ENCODE results near the gene ATP6V1A. TPM values are rescaled to one million over a fixed set of nuclear protein-coding genes. Genes with fewer than 3 reads are reported as not detected.

Gene ATP6V1A
- total and polyA plus RNA-seq, 4 donors: 23.1 to 99.6 (median 50.4) TPM

DNA sequence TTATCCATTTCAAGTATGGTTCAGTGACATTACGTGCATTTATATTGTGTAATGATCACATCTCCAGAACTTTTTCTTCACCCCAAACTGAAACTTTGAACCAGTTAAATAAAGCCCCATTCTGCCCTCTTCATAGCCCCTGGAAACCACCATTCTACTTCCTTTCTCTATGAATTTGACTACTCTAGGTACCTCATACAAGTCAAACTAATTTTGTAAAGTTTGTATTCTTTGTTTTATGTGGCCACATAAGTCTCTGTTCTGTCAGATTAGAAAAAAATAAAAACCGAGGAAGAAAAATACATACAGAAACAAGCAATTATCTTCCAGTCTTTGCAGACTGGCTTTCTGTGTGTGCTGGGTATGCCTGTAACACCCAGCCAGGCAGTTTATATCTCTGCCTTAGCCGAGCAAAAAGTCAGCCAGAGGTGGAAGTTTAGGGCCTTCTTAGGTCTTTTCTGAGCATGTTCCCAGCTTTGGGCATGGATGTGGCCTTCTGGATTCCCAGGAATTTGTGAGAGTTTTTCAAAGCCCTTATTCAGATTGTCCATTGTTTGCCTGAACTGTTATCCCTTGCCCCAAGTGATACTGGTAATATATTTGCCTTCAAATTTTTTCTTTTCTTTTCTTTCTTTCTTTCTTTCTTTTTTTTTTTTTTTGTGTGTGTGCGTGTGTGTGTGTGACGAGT lies 85.8 kb downstream of the ATP6V1A start:
- Histone ChIP-seq H3K36me3 (ENCODE audit: control insufficient read depth in 4 of 4, insufficient read depth in 4 of 4, low read length in 4 of 4) (no peaks in the 10 kb centered on the region), H3K9me3 (ENCODE audit: control insufficient read depth in 4 of 4, insufficient read depth in 3 of 4, low read length in 3 of 4) (no peaks in the 10 kb centered on the region), H3K27me3 (ENCODE audit: control insufficient read depth in 3 of 3, insufficient read depth in 3 of 3, low read length in 2 of 3) (no peaks in the 10 kb centered on the region), H3K27ac (ENCODE audit: low read depth in 1 of 2, low read length in 1 of 2) (no peak overlapping the region), H3K9ac (ENCODE audit: insufficient read depth in 1 of 2, low read length in 2 of 2) (no peak overlapping the region), H3K4me1 (ENCODE audit: control insufficient read depth in 5 of 5, insufficient read depth in 5 of 5, low read length in 5 of 5) (no peaks in the 10 kb centered on the region), H3K4me3 (no peak overlapping the region)
- DNase-seq (no peak), ATAC-seq (ENCODE audit: insufficient read depth, low FRiP score) (no peak)
- WGBS, 2 donors: 88 to 89% methylated on average over 5 of the region's 5 CpGs
- TF ChIP-seq, protein P1, sequence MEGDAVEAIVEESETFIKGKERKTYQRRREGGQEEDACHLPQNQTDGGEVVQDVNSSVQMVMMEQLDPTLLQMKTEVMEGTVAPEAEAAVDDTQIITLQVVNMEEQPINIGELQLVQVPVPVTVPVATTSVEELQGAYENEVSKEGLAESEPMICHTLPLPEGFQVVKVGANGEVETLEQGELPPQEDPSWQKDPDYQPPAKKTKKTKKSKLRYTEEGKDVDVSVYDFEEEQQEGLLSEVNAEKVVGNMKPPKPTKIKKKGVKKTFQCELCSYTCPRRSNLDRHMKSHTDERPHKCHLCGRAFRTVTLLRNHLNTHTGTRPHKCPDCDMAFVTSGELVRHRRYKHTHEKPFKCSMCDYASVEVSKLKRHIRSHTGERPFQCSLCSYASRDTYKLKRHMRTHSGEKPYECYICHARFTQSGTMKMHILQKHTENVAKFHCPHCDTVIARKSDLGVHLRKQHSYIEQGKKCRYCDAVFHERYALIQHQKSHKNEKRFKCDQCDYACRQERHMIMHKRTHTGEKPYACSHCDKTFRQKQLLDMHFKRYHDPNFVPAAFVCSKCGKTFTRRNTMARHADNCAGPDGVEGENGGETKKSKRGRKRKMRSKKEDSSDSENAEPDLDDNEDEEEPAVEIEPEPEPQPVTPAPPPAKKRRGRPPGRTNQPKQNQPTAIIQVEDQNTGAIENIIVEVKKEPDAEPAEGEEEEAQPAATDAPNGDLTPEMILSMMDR (IDR thresholded peaks at IDR 0.05; ENCODE audit: control extremely low read depth, extremely low read depth): no peak

DNA sequence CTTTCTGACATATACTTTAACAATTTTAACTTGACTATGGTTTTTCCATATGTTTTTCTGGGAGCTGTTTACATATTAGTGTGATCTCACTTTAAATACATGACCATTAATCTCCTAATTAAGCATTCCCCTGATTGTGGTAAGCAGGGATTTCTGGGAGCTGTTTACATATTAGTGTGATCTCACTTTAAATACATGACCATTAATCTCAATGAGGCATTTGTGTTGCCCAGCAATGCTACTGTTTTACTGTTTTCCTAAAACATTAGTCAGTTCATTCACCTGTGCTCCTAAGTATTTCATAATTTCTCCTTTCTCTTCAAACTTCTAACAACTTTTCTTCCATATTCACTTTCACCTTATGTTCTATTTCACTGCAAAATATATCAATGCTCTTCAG lies 88.1 kb downstream of the ATP6V1A start:
- Histone ChIP-seq H3K36me3 (ENCODE audit: control insufficient read depth in 4 of 4, insufficient read depth in 4 of 4, low read length in 4 of 4) (no peaks in the 10 kb centered on the region), H3K4me1 (ENCODE audit: control insufficient read depth in 5 of 5, insufficient read depth in 5 of 5, low read length in 5 of 5) (peaks cover 0 to 7% (median 0%) of the 10 kb centered on the region in 5 donors), H3K27me3 (ENCODE audit: control insufficient read depth in 3 of 3, insufficient read depth in 3 of 3, low read length in 2 of 3) (no peaks in the 10 kb centered on the region), H3K9ac (ENCODE audit: insufficient read depth in 1 of 2, low read length in 2 of 2) (no peak overlapping the region), H3K4me3 (no peak overlapping the region), H3K27ac (ENCODE audit: low read depth in 1 of 2, low read length in 1 of 2) (no peak overlapping the region), H3K9me3 (ENCODE audit: control insufficient read depth in 4 of 4, insufficient read depth in 3 of 4, low read length in 3 of 4) (no peaks in the 10 kb centered on the region)
- DNase-seq: no peak
- no peak for ATAC-seq (ENCODE audit: insufficient read depth, low FRiP score)
- TF ChIP-seq, protein P1 (IDR thresholded peaks at IDR 0.05; ENCODE audit: control extremely low read depth, extremely low read depth): no peak

DNA sequence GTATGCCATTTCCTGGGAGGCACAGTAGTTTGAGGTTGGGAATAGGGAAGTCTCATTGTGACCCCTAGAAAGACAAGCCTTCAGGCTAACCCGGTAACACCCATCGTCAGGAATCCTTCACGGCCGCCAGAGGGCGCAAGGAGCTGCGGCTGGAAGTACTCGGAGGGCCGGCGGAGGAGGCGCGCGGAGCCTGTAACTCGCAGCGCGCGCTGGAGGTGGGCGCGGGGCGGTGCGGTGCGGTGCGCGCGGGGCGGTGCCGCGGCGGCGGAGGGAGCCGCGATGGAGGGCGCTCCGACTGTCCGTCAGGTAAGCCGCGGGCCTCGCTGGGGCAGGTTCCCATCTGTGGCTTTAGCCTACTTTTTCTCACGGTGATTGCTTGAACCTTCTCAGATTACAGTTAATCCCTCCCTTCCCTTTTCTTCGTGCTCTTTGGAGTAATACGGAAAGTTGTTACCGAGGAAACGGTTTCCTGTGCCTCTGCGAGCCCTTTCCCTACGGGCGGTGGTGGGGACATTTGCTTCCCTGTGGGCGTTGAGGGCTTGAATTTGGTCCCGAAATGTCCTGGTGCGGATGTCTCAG lies 91.9 kb downstream of the ATP6V1A start, which contains the start of gene GRAMD1C:
TSS of gene GRAMD1C (plus strand) at position 158 of the 579 bp plus-strand sequence. CDS start at position 280, 122 bp downstream.
- Histone ChIP-seq H3K9me3 (ENCODE audit: control insufficient read depth in 4 of 4, insufficient read depth in 3 of 4, low read length in 3 of 4) (no peaks in the 10 kb centered on the region), H3K27me3 (ENCODE audit: control insufficient read depth in 3 of 3, insufficient read depth in 3 of 3, low read length in 2 of 3) (no peaks in the 10 kb centered on the region), H3K4me1 (ENCODE audit: control insufficient read depth in 5 of 5, insufficient read depth in 5 of 5, low read length in 5 of 5) (peaks cover 0 to 7% (median 0%) of the 10 kb centered on the region in 5 donors), H3K4me3 (peak within 1 kb of the TSS; percentile 67), H3K9ac (ENCODE audit: insufficient read depth in 1 of 2, low read length in 2 of 2) (peak within 1 kb of the TSS; percentile 46 to 86), H3K36me3 (ENCODE audit: control insufficient read depth in 4 of 4, insufficient read depth in 4 of 4, low read length in 4 of 4) (no peaks in the 10 kb centered on the region), H3K27ac (ENCODE audit: low read depth in 1 of 2, low read length in 1 of 2) (peak within 1 kb of the TSS in 1 of 2 donors; percentile 74)
- DNase-seq (peak; percentile 89 to 94 (median 91)), ATAC-seq (ENCODE audit: insufficient read depth, low FRiP score) (peak; percentile 98)
- WGBS, 2 donors: 1% methylated on average over 46 to 48 of the region's 48 CpGs
- TF ChIP-seq, protein P1 (IDR thresholded peaks at IDR 0.05; ENCODE audit: control extremely low read depth, extremely low read depth): peak; percentile 83

Measured in lung (tissue), 12 donors.